ENCODE measurements around the gene CDC42EP4.

- TF ChIP-seq CTCF (conservative IDR thresholded peaks at IDR 0.05 in 1 of 2, IDR thresholded peaks at IDR 0.05 in 1 of 2; ENCODE audit: low read depth in 1 of 2, low read length in 2 of 2) (no peak), EZH2 (IDR thresholded peaks at IDR 0.05; ENCODE audit: low read length, missing control alignments) (no peak)
Measured at GRCh38 chr17:73286863-73287296, 24.9 kb downstream of the CDC42EP4 start.

Data from fibroblast of lung (primary cell).